CD4-positive, alpha-beta T cell treated with Interleukin-17A for 4 hours (primary cell): Measurements from ENCODE around the gene RALGDS.

Experiments
- DNase-seq: peaks from one replicate; pipeline ENCODE4 v3.0.0-alpha.2; 2020; ENCODE audit warnings: mixed read lengths

The RALGDS gene

GRCh38 chr9:133117271-133118178, 3.5 kb downstream of the RALGDS start:
- DNase-seq = peak; percentile 3

- peak; percentile 2 for DNase-seq
These were observed 4.5 kb downstream of the RALGDS start for GRCh38 chr9:133116346-133117231.

- peak; percentile 47 for DNase-seq
These were observed 5.3 kb downstream of the RALGDS start for GRCh38 chr9:133115604-133116345.

- DNase-seq = no peak
These were observed 6.0 kb downstream of the RALGDS start for GRCh38 chr9:133114886-133115603.

GRCh38 chr9:133113949-133114885, 6.8 kb downstream of the RALGDS start:
- no peak for DNase-seq

GRCh38 chr9:133113163-133113948, 7.7 kb downstream of the RALGDS start:
- DNase-seq = no peak

GRCh38 chr9:133112663-133113026, 8.4 kb downstream of the RALGDS start:
- DNase-seq = peak; percentile 31

GRCh38 chr9:133111808-133112662, 9.0 kb downstream of the RALGDS start:
- DNase-seq = no peak

- no peak for DNase-seq
These were observed 10.9 kb downstream of the RALGDS start for GRCh38 chr9:133109931-133110650.

GRCh38 chr9:133108794-133109641, 12.0 kb downstream of the RALGDS start:
- DNase-seq = no peak

GRCh38 chr9:133107961-133108793, 12.9 kb downstream of the RALGDS start:
- DNase-seq = no peak

GRCh38 chr9:133107245-133107722, 13.8 kb downstream of the RALGDS start:
- no peak for DNase-seq

- DNase-seq = no peak
These were observed 14.4 kb downstream of the RALGDS start for GRCh38 chr9:133106511-133107244.

GRCh38 chr9:133105461-133105770, 15.6 kb downstream of the RALGDS start:
- DNase-seq = no peak

- DNase-seq = no peak
These were observed 16.2 kb downstream of the RALGDS start for GRCh38 chr9:133104718-133105460.
